Measurements from ENCODE around the gene NDUFS7.

DNA sequence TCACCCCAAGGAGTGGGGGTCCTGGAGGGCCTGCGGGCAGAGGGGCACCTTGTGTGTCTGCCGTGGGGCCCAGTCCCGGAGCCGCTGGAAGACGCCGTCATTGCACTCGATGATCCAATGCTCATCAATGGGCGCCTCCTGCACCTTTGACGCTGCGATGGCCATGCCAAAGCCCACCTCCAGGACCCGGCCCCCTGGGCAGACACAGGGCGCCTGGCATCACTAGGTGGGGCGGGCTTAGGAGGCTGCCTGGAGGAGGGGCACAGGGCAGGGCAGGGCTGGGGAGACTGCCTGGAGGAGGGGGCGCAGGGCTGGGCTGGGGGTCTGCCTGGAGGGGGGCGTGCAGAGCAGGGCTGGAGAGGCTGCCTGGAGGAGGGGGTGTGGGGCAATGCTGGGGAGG, 16.0 kb downstream of the NDUFS7 start:
- TF ChIP-seq, protein P1, sequence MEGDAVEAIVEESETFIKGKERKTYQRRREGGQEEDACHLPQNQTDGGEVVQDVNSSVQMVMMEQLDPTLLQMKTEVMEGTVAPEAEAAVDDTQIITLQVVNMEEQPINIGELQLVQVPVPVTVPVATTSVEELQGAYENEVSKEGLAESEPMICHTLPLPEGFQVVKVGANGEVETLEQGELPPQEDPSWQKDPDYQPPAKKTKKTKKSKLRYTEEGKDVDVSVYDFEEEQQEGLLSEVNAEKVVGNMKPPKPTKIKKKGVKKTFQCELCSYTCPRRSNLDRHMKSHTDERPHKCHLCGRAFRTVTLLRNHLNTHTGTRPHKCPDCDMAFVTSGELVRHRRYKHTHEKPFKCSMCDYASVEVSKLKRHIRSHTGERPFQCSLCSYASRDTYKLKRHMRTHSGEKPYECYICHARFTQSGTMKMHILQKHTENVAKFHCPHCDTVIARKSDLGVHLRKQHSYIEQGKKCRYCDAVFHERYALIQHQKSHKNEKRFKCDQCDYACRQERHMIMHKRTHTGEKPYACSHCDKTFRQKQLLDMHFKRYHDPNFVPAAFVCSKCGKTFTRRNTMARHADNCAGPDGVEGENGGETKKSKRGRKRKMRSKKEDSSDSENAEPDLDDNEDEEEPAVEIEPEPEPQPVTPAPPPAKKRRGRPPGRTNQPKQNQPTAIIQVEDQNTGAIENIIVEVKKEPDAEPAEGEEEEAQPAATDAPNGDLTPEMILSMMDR (IDR thresholded peaks at IDR 0.05): no peak
- TF ChIP-seq POLR2A (IDR thresholded peaks at IDR 0.05): no peak
